DND-41 (cell line): ENCODE data around the gene TMEM178B.

Experiments
- ATAC-seq: fragments of 200-7000 bp; cut with Tn5 transposase; 3 replicates; pipeline ENCODE4 v1.9.1; 2021; ENCODE audit warnings: low read depth; ENCODE audit not compliant: insufficient read depth
- DNase-seq: peaks from one replicate; pipeline ENCODE4 v3.0.0-alpha.2; 2020
- H2AFZ ChIP-seq: 2 replicates; pipeline ENCODE4 v1.6.0; 2012; ENCODE audit warnings: low read depth, low read length
- H3K27ac ChIP-seq: 2 replicates; pipeline ENCODE4 v1.5.1; 2012; ENCODE audit warnings: low read length, inconsistent platforms
- H3K27me3 ChIP-seq: fragments of 200-600 bp; sonication (generic); 2 replicates; pipeline ENCODE4 v1.6.0; 2012; ENCODE audit warnings: low read length, mild to moderate bottlenecking, inconsistent platforms; ENCODE audit not compliant: insufficient read depth, poor library complexity
- H3K36me3 ChIP-seq: 2 replicates; pipeline ENCODE4 v1.5.1; 2012; ENCODE audit warnings: low read length, inconsistent platforms; ENCODE audit not compliant: insufficient read depth
- H3K4me1 ChIP-seq: 2 replicates; pipeline ENCODE4 v1.5.1; 2012; ENCODE audit warnings: mild to moderate bottlenecking, low read length; ENCODE audit not compliant: insufficient read depth
- H3K4me2 ChIP-seq: 2 replicates; pipeline ENCODE4 v1.6.0; 2012; ENCODE audit warnings: mild to moderate bottlenecking, moderate library complexity, low read length, inconsistent platforms; ENCODE audit not compliant: insufficient read depth
- H3K4me3 ChIP-seq, 2 experiments: fragments of 200-600 bp in 1 of 2; shearing (Covaris generic) in 1 of 2; 2 replicates each; pipeline ENCODE4 v1.5.1; 2012 to 2016; ENCODE audit warnings: inconsistent platforms in 2 of 2, low read length in 2 of 2, mild to moderate bottlenecking in 2 of 2, low read depth in 1 of 2, moderate library complexity in 1 of 2
- H3K79me2 ChIP-seq: 2 replicates; pipeline ENCODE4 v1.6.0; 2012; ENCODE audit warnings: low read length, inconsistent platforms; ENCODE audit not compliant: insufficient read depth
- H3K9ac ChIP-seq: 2 replicates; pipeline ENCODE4 v1.6.0; 2012; ENCODE audit warnings: low read depth, mild to moderate bottlenecking, inconsistent platforms, low read length, moderate library complexity
- H3K9me3 ChIP-seq: 2 replicates; pipeline ENCODE4 v1.5.1; 2012; ENCODE audit warnings: low read length, moderate library complexity, mild to moderate bottlenecking, inconsistent platforms; ENCODE audit not compliant: insufficient read depth, severe bottlenecking
- H4K20me1 ChIP-seq: 2 replicates; pipeline ENCODE4 v1.6.0; 2012; ENCODE audit warnings: low read length; ENCODE audit not compliant: insufficient read depth
- EZH2 ChIP-seq: IDR thresholded peaks from 3 replicates; pipeline ENCODE4 v1.6.1; 2012; ENCODE audit warnings: borderline replicate concordance, low read depth, mild to moderate bottlenecking, moderate library complexity, low read length, inconsistent platforms; ENCODE audit not compliant: severe bottlenecking
- TF ChIP-seq, protein P1 (sequence below): IDR thresholded peaks from 2 replicates; pipeline ENCODE4 v1.5.1; 2012; ENCODE audit warnings: borderline replicate concordance, low read length, moderate library complexity, mild to moderate bottlenecking; ENCODE audit not compliant: poor library complexity, severe bottlenecking; ENCODE audit errors: extremely low read depth

The TMEM178B gene

GRCh38 chr7:141185369-141185967 lies 111.6 kb downstream of the TMEM178B start:
- Histone ChIP-seq H3K27ac (no peak overlapping the region), H4K20me1 (no peaks in the 10 kb centered on the region), H3K4me2 (no peak overlapping the region), H2AFZ (no peak overlapping the region), H3K36me3 (no peaks in the 10 kb centered on the region), H3K27me3 (no peaks in the 10 kb centered on the region), H3K79me2 (no peaks in the 10 kb centered on the region), H3K9ac (no peak overlapping the region), H3K4me3 (no peak overlapping the region), H3K9me3 (no peaks in the 10 kb centered on the region), H3K4me1 (no peaks in the 10 kb centered on the region)
- DNase-seq (no peak), ATAC-seq (no peak)
- TF ChIP-seq EZH2: no peak
- TF ChIP-seq, protein P1, sequence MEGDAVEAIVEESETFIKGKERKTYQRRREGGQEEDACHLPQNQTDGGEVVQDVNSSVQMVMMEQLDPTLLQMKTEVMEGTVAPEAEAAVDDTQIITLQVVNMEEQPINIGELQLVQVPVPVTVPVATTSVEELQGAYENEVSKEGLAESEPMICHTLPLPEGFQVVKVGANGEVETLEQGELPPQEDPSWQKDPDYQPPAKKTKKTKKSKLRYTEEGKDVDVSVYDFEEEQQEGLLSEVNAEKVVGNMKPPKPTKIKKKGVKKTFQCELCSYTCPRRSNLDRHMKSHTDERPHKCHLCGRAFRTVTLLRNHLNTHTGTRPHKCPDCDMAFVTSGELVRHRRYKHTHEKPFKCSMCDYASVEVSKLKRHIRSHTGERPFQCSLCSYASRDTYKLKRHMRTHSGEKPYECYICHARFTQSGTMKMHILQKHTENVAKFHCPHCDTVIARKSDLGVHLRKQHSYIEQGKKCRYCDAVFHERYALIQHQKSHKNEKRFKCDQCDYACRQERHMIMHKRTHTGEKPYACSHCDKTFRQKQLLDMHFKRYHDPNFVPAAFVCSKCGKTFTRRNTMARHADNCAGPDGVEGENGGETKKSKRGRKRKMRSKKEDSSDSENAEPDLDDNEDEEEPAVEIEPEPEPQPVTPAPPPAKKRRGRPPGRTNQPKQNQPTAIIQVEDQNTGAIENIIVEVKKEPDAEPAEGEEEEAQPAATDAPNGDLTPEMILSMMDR: no peak

DNA sequence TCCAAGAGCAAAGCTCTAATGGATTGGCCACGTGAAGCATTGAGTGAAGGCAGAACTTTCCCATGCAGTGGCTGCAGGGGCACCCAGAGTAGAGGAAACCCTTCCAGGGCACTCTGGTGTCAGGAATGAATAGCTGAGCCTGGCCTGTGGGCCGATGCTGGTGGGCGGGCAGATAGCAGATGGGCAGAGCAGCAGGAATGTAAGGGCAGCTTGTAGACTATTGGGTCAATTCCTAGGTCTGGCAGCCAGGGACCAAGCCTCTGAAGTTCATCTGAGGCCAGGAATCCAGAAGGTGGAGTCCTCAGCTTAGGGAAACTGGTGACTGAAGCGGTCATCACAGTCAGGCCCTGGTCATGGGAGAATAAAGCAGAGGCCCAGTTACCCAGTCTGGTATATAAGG lies 115.4 kb downstream of the TMEM178B start:
- Histone ChIP-seq H2AFZ (no peak overlapping the region), H3K9ac (no peak overlapping the region), H3K4me2 (no peak overlapping the region), H3K4me3 (no peak overlapping the region), H3K27ac (no peak overlapping the region), H3K79me2 (no peaks in the 10 kb centered on the region), H4K20me1 (no peaks in the 10 kb centered on the region), H3K27me3 (no peaks in the 10 kb centered on the region), H3K36me3 (no peaks in the 10 kb centered on the region), H3K4me1 (no peaks in the 10 kb centered on the region), H3K9me3 (no peaks in the 10 kb centered on the region)
- TF ChIP-seq EZH2: no peak
- TF ChIP-seq, protein P1: no peak
- no peak for ATAC-seq
- DNase-seq: no peak

GRCh38 chr7:141190495-141190894 lies 116.6 kb downstream of the TMEM178B start:
- Histone ChIP-seq H3K9ac (no peak overlapping the region), H3K79me2 (no peaks in the 10 kb centered on the region), H4K20me1 (no peaks in the 10 kb centered on the region), H2AFZ (no peak overlapping the region), H3K4me2 (no peak overlapping the region), H3K4me3 (no peak overlapping the region), H3K4me1 (no peaks in the 10 kb centered on the region), H3K9me3 (no peaks in the 10 kb centered on the region), H3K27ac (no peak overlapping the region), H3K27me3 (no peaks in the 10 kb centered on the region), H3K36me3 (no peaks in the 10 kb centered on the region)
- DNase-seq: no peak
- no peak for ATAC-seq
- no peak for TF ChIP-seq EZH2
- TF ChIP-seq, protein P1: no peak
